Cardiac fibroblast (primary cell): Measurements from ENCODE around the gene IREB2.

ENCODE experiments used
- DNase-seq, 2 donors: peaks; one replicate each; pipeline versions ENCODE4 v3.0.0 to v3.0.0-alpha.2; 2010; ENCODE audit warnings: low read depth in 2 of 2
- H3K4me3 ChIP-seq, 2 donors: replicated peaks in 1 of 2; 1 replicate in 1 of 2; 2 replicates in 1 of 2; pipeline ENCODE4 v1.5.1; 2011; ENCODE audit warnings: low read depth in 2 of 2, low read length in 2 of 2, mild to moderate bottlenecking in 2 of 2, moderate library complexity in 1 of 2
- TF ChIP-seq, protein P1 (sequence below): IDR thresholded peaks from one replicate; pipeline ENCODE4 v1.5.1; 2011; ENCODE audit warnings: low read depth, mild to moderate bottlenecking, low read length, inconsistent platforms

Gene IREB2

DNA sequence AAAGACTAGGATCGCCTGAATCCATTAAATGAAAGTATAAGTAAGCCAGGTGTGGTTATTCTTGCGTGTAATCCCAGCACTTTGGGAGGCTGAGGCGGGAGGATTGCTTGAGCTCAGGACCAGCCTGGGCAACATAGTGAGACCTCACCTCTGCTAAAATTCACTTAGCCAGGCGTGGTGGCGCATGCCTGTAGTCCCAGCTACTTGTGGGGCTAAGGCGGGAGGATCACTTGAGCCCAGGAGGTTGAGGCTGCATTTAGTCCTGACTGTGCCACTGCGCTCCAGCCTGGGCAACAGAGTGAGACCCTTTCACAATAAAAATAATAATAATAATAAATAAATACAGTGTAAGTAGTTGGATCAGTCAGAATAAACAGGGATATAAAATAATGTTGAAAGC lies 43.9 kb downstream of the IREB2 start:
- no peak for DNase-seq
- no peak overlapping the region for H3K4me3 ChIP-seq
- TF ChIP-seq, protein P1, sequence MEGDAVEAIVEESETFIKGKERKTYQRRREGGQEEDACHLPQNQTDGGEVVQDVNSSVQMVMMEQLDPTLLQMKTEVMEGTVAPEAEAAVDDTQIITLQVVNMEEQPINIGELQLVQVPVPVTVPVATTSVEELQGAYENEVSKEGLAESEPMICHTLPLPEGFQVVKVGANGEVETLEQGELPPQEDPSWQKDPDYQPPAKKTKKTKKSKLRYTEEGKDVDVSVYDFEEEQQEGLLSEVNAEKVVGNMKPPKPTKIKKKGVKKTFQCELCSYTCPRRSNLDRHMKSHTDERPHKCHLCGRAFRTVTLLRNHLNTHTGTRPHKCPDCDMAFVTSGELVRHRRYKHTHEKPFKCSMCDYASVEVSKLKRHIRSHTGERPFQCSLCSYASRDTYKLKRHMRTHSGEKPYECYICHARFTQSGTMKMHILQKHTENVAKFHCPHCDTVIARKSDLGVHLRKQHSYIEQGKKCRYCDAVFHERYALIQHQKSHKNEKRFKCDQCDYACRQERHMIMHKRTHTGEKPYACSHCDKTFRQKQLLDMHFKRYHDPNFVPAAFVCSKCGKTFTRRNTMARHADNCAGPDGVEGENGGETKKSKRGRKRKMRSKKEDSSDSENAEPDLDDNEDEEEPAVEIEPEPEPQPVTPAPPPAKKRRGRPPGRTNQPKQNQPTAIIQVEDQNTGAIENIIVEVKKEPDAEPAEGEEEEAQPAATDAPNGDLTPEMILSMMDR = no peak

DNA sequence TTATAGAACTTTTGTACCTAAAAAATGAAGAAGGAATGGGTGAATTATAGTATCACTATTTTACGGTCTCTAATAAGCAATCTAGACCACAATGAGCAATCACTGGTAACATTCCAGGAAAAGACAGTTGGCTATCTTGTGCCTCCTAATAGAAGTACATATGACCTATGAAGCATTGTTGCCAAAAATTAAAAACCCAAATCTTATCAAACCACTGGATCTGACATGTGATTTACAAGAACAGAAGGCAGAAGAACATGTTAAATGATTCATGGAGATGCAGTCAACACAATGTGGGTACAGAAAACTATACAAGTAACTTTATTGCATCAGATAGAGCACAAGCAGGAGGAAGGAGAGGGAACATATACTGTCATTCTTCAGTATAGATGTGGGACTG lies 54.9 kb downstream of the IREB2 start:
- no peak overlapping the region for H3K4me3 ChIP-seq
- peak; percentile 24 to 51 for DNase-seq
- TF ChIP-seq, protein P1 = no peak

DNA sequence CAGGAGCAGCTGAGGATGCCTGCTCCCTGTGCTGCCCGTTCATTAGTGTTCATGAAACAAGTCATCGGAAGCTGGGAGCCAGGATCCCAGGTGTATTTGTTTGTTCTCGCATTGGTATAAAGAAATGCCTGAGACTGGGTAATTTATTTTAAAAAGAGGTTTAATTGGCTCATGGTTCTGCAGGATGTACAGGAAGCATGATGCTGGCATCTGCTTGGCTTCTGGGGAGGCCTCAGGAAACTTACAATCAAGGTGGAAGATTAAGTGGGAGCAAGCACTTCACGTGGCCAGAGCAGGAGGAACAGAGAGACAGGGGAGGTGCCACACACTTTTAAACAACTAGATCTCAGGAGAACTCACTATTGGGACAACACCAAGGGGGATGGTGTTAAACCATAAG lies 63.8 kb downstream of the IREB2 start:
- DNase-seq = no peak
- H3K4me3 ChIP-seq = no peak overlapping the region
- TF ChIP-seq, protein P1 = no peak

DNA sequence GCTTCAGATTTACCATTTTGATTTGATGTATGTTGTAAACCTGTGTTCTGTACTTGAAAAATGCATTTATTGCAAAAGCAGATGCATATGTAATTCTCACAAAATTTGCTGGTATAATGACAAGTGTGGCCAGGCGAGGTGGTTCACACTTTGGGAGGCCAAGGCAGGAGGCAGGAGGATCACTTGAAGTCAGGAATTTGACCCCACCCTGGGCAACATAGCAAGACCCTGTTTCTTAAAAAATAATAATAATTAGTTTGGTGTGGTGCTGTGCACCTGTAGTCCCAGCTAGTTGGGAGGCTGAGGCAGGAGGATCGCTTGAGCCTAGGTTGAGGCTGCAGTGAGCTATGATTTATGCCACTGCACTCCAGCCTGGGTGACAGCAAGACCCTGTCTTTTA lies 64.6 kb downstream of the IREB2 start:
- DNase-seq = no peak
- TF ChIP-seq, protein P1 = no peak

DNA sequence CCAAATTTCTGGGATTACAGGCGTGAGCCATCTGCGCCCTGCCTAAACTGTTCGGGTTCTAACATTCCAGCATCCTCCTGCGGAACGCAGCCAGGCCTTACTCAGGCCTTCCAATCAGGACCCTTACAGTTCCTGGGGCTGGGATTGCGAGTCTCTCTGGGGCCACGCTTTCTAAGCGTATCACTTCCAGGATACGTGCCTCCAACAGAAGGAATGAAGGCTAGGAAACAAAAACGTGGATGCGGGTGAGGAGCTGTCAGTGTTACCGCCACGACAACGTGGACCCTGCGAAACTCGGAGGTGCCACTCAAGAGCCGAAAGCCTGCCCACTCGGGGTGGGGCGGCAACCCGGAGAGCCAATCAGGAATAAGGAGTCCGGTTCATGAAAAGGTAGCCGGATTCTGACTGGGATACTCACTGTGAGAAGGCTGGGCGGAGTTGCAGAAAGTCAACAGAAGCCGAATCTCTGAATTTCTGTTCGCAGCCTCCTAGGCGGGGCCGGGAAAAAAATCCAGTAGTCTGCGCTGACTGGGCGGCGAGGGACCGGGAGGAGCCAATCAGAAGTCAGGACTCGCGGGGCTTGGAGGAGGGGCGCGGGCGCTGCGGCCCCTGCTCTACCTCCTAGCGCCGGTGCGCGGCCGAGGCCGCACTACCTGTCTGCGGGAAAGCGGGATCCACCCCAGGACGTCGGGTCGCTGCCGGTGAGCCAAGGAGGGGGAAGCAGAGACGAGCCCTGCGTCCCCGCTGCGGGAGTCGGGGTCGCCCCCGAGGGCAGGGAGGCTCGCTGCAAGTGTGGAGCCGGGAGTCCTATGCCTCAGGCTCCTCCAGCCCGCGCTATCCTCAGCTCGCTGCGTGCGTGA lies 69.2 kb downstream of the IREB2 start, which contains the start of gene HYKK:
Gene HYKK (plus strand): TSS at position 607 of the 860 bp plus-strand sequence. CDS start 5,512 bp downstream, outside the sequence.
- TF ChIP-seq, protein P1 = peak; percentile 13
- DNase-seq = peak; percentile 97 to 98
- H3K4me3 ChIP-seq = peak within 1 kb of the TSS; percentile 93 to 94

More for the DNA sequence above, 64.6 kb downstream of the IREB2 start:
- H3K4me3 ChIP-seq = no peak overlapping the region

DNA sequence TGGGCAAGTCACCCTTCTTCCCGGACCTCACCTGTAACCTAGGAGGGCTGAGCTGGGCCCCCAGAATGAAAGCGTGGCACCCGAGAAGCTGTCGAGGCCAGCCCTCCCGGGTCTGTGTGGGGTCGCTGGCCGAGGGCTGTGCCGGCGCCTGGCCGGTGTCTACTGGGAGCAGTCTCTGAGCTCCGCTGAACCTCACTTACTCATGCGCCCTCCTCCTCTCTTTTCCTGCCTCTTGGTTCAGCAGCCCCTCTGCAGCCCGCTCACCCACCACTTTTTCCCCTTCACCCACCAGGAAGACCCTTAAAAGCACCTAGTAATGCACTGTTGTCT lies 69.8 kb downstream of the IREB2 start:
- TF ChIP-seq, protein P1 = no peak
- DNase-seq = no peak

More for the DNA sequence above, 69.8 kb downstream of the IREB2 start:
- peak overlapping the region; percentile 93 to 94 for H3K4me3 ChIP-seq
